H9 (cell line): ENCODE results near the gene TRHDE. TPM values are rescaled to one million over a fixed set of nuclear protein-coding genes. Genes with fewer than 3 reads are reported as not detected.

Experiments used
- DNase-seq: peaks from one replicate; pipeline ENCODE4 v3.0.0-alpha.2; 2017
- H2AFZ ChIP-seq: one replicate; pipeline ENCODE4 v1.6.1; 2013; ENCODE audit warnings: mild to moderate bottlenecking, low read length, control low read depth, moderate library complexity
- H2AK5ac ChIP-seq: 2 replicates; pipeline ENCODE4 v1.6.1; 2013; ENCODE audit warnings: low read length, control low read depth, mixed read lengths; ENCODE audit not compliant: insufficient read length
- H2BK120ac ChIP-seq: one replicate; pipeline ENCODE4 v1.6.1; 2013; ENCODE audit warnings: low read depth, mild to moderate bottlenecking, low read length, control low read depth, inconsistent platforms; ENCODE audit not compliant: poor library complexity, severe bottlenecking
- H2BK12ac ChIP-seq: 2 replicates; pipeline ENCODE4 v1.6.1; 2013; ENCODE audit warnings: low read length, control low read depth, mixed read lengths, low read depth; ENCODE audit not compliant: insufficient read length
- H2BK15ac ChIP-seq: 2 replicates; pipeline ENCODE4 v1.6.1; 2013; ENCODE audit warnings: low read depth, low read length, control low read depth
- H2BK20ac ChIP-seq: one replicate; pipeline ENCODE4 v1.6.1; 2013; ENCODE audit warnings: low read depth, mild to moderate bottlenecking, low read length, control low read depth, inconsistent platforms; ENCODE audit not compliant: poor library complexity, severe bottlenecking
- H2BK5ac ChIP-seq: 2 replicates; pipeline ENCODE4 v1.6.1; 2013; ENCODE audit warnings: low read length, control low read depth, mixed read lengths; ENCODE audit not compliant: insufficient read length
- H3K14ac ChIP-seq: 2 replicates; pipeline ENCODE4 v1.6.1; 2013; ENCODE audit warnings: low read length, control low read depth; ENCODE audit not compliant: insufficient read depth
- H3K18ac ChIP-seq: 2 replicates; pipeline ENCODE4 v1.6.1; 2013; ENCODE audit warnings: low read depth, mild to moderate bottlenecking, mixed read lengths, low read length, control low read depth; ENCODE audit not compliant: insufficient read length
- H3K23ac ChIP-seq: 2 replicates; pipeline ENCODE4 v1.6.1; 2013; ENCODE audit warnings: low read length, control low read depth, mixed read lengths, low read depth; ENCODE audit not compliant: insufficient read length
- H3K23me2 ChIP-seq: 2 replicates; pipeline ENCODE4 v1.6.1; 2013; ENCODE audit warnings: low read depth, mild to moderate bottlenecking, mixed read lengths, low read length, control low read depth; ENCODE audit not compliant: insufficient read length, poor library complexity, severe bottlenecking
- H3K27ac ChIP-seq: 2 replicates; pipeline ENCODE4 v1.5.1; 2013; ENCODE audit warnings: low read length, control low read depth, mixed read lengths, low read depth; ENCODE audit not compliant: insufficient read length
- H3K27me3 ChIP-seq: 2 replicates; pipeline ENCODE4 v1.6.1; 2013; ENCODE audit warnings: low read length, control low read depth, inconsistent platforms; ENCODE audit not compliant: insufficient read depth
- H3K4ac ChIP-seq: 2 replicates; pipeline ENCODE4 v1.6.1; 2013; ENCODE audit warnings: low read depth, mild to moderate bottlenecking, control low read depth, inconsistent platforms, low read length, moderate library complexity
- H3K4me1 ChIP-seq: 2 replicates; pipeline ENCODE4 v1.6.1; 2013; ENCODE audit warnings: low read length, control low read depth, inconsistent platforms; ENCODE audit not compliant: insufficient read depth
- H3K4me2 ChIP-seq: 2 replicates; pipeline ENCODE4 v1.6.1; 2013; ENCODE audit warnings: low read length, control low read depth, mixed read lengths; ENCODE audit not compliant: insufficient read length, insufficient read depth
- H3K56ac ChIP-seq: 2 replicates; pipeline ENCODE4 v1.6.1; 2013; ENCODE audit warnings: low read depth, mild to moderate bottlenecking, mixed read lengths, low read length, control low read depth; ENCODE audit not compliant: insufficient read length
- H3K79me1 ChIP-seq: 2 replicates; pipeline ENCODE4 v1.6.1; 2013; ENCODE audit warnings: low read depth, mild to moderate bottlenecking, moderate library complexity, low read length, control low read depth, inconsistent platforms; ENCODE audit not compliant: insufficient read depth, poor library complexity, severe bottlenecking
- H3K79me2 ChIP-seq: 2 replicates; pipeline ENCODE4 v1.6.1; 2013; ENCODE audit warnings: low read length, control low read depth, inconsistent platforms; ENCODE audit not compliant: insufficient read depth
- H3K9ac ChIP-seq: 2 replicates; pipeline ENCODE4 v1.6.1; 2013; ENCODE audit warnings: low read length, control low read depth, mixed read lengths; ENCODE audit not compliant: insufficient read length; ENCODE audit errors: extremely low read depth
- H3K9me3 ChIP-seq: one replicate; pipeline ENCODE4 v1.6.1; 2013; ENCODE audit warnings: low read depth, low read length, inconsistent platforms; ENCODE audit not compliant: control insufficient read depth
- H3T11ph ChIP-seq: one replicate; pipeline ENCODE4 v1.6.1; 2013; ENCODE audit warnings: mild to moderate bottlenecking, low read length, control low read depth, inconsistent platforms
- H4K20me1 ChIP-seq: one replicate; pipeline ENCODE4 v1.6.1; 2013; ENCODE audit not compliant: control insufficient read depth, insufficient read length, insufficient read depth
- H4K5ac ChIP-seq: 2 replicates; pipeline ENCODE4 v1.6.1; 2013; ENCODE audit warnings: low read depth, mild to moderate bottlenecking, mixed read lengths, low read length, control low read depth; ENCODE audit not compliant: insufficient read length
- H4K8ac ChIP-seq: replicated peaks from 2 replicates; pipeline ENCODE4 v1.6.1; 2013; ENCODE audit warnings: low read length, control low read depth, mixed read lengths, low read depth; ENCODE audit not compliant: insufficient read length
- H4K91ac ChIP-seq: 2 replicates; pipeline ENCODE4 v1.6.1; 2013; ENCODE audit warnings: low read depth, mild to moderate bottlenecking, moderate library complexity, mixed read lengths, low read length, control low read depth; ENCODE audit not compliant: insufficient read length
- H3K27ac Mint-ChIP-seq, 3 experiments: 2 replicates in 2 of 3; 3 replicates in 1 of 3; pipeline ENCODE4 v1.8.0; 2020 to 2021; ENCODE audit warnings: mixed read lengths in 3 of 3, mild to moderate bottlenecking in 1 of 3, moderate library complexity in 1 of 3
- H3K27me3 Mint-ChIP-seq: 2 replicates; pipeline ENCODE4 v1.8.0; 2021; ENCODE audit warnings: low read depth, mild to moderate bottlenecking, moderate library complexity, mixed read lengths
- H3K36me3 Mint-ChIP-seq, 3 experiments: 2 replicates in 2 of 3; 3 replicates in 1 of 3; pipeline ENCODE4 v1.8.0; 2020 to 2021; ENCODE audit warnings: low read depth in 3 of 3, mixed read lengths in 3 of 3; ENCODE audit not compliant: insufficient read depth in 1 of 3
- H3K4me1 Mint-ChIP-seq, 2 experiments: 2 replicates each; pipeline ENCODE4 v1.8.0; 2020; ENCODE audit warnings: mixed read lengths in 2 of 2
- H3K4me3 Mint-ChIP-seq, 2 experiments: 2 replicates in 1 of 2; 3 replicates in 1 of 2; pipeline ENCODE4 v1.8.0; 2020 to 2021; ENCODE audit warnings: mild to moderate bottlenecking in 2 of 2, mixed read lengths in 2 of 2, moderate library complexity in 1 of 2
- H3K9me3 Mint-ChIP-seq, 2 experiments: 2 replicates in 1 of 2; 3 replicates in 1 of 2; pipeline ENCODE4 v1.8.0; 2020; ENCODE audit warnings: mild to moderate bottlenecking in 2 of 2, mixed read lengths in 2 of 2, moderate library complexity in 1 of 2
- CTCF ChIP-seq: fragments of 200-600 bp; sonication (generic); conservative IDR thresholded peaks from 3 replicates; pipeline ENCODE4 v1.8.0; 2021; ENCODE audit warnings: antibody characterized with exemption, mild to moderate bottlenecking
- WGBS: extraction: QIAGEN DNeasy Blood & Tissue Kit; methylation state at CpG from one replicate; pipeline ENCODE4 v1.1.7; 2013; ENCODE audit warnings: missing lambda C conversion rate, low lambda C conversion rate, mixed read lengths; ENCODE audit not compliant: insufficient read length; ENCODE audit errors: extremely low coverage; 5-methylcytosine and 5-hydroxymethylcytosine counted together
- total RNA-seq: library from RNA; stranded (reverse); gene quantifications from 2 replicates; pipeline ENCODE4 v1.2.1, GENCODE V29; 2021

Gene TRHDE
- total RNA-seq, 1 experiment from 2014 or later = 1.0 TPM

DNA sequence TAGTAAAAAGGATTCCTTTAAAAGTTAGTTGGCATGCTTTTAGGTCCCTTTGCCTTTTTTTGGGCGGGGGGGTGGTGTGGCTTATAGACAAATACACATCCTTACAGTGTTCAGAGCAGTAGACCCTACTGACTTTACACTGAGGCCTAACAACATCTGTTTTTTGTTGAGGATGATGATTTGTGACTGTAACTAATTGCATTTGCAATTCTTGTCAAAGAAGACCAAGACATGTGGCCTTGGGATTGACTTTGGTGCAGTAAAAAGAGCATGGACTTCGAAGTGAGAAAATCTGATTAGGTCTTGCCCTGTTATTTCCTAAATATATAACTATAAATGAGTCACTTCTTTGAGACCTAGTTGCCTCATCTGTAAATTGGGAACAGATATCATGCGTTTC is 77.3 kb downstream of the TRHDE start:
- no peak overlapping the region for H4K5ac ChIP-seq
- H3K79me2 ChIP-seq = no peaks in the 10 kb centered on the region
- H2BK12ac ChIP-seq = no peak overlapping the region
- no peak overlapping the region for H3K14ac ChIP-seq
- Mint-ChIP-seq H3K4me1 (peaks cover 0 to 11% of the 10 kb centered on the region in 2 experiments; a peak in 2 of 4 replicates), H3K9me3 (no peaks in the 10 kb centered on the region), H3K4me3 (no peak overlapping the region), H3K27me3 (no peaks in the 10 kb centered on the region), H3K27ac (no peak overlapping the region), H3K36me3 (no peaks in the 10 kb centered on the region)
- no peaks in the 10 kb centered on the region for H3K79me1 ChIP-seq
- no peak overlapping the region for H2BK120ac ChIP-seq
- no peak overlapping the region for H2AK5ac ChIP-seq
- no peak overlapping the region for H3K18ac ChIP-seq
- no peak overlapping the region for H3K9ac ChIP-seq
- no peak overlapping the region for H2AFZ ChIP-seq
- no peak overlapping the region for H4K8ac ChIP-seq
- no peak overlapping the region for H2BK5ac ChIP-seq
- no peak overlapping the region for H3T11ph ChIP-seq
- no peak overlapping the region for H3K4ac ChIP-seq
- H3K4me2 ChIP-seq = no peak overlapping the region
- no peak overlapping the region for H3K23ac ChIP-seq
- H2BK15ac ChIP-seq = no peak overlapping the region
- WGBS = no CpG with 5 or more reads among the region's 3 CpGs
- no peak overlapping the region for H2BK20ac ChIP-seq
- no peak for DNase-seq
- TF ChIP-seq CTCF = no peak
- no peaks in the 10 kb centered on the region for H3K9me3 ChIP-seq
- H4K91ac ChIP-seq = no peak overlapping the region
- no peak overlapping the region for H3K27ac ChIP-seq
- H3K4me1 ChIP-seq = peaks cover 5% of the 10 kb centered on the region
- no peaks in the 10 kb centered on the region for H3K23me2 ChIP-seq
- no peaks in the 10 kb centered on the region for H4K20me1 ChIP-seq
- H3K56ac ChIP-seq = no peak overlapping the region
- no peaks in the 10 kb centered on the region for H3K27me3 ChIP-seq
